AG09319 (cell line): ENCODE measurements around the gene TXK.

Experiments used
- DNase-seq: peaks from one replicate; pipeline ENCODE4 v3.0.0-alpha.2; 2010; ENCODE audit warnings: low read depth; ENCODE audit errors: extremely low read depth
- CTCF ChIP-seq: IDR thresholded peaks from 2 replicates; pipeline ENCODE4 v1.5.1; 2011; ENCODE audit warnings: low read depth, mild to moderate bottlenecking, inconsistent platforms, low read length, moderate library complexity

The TXK gene

GRCh38 chr4:48134081-48134480 lies at the start of gene TXK:
TXK (minus strand) TSS chr4:48134250; CDS start chr4:48134170, 80 bp downstream.
- TF ChIP-seq CTCF = no peak
- no peak for DNase-seq

GRCh38 chr4:48180234-48180633 lies 46.2 kb upstream of the TXK start:
- no peak for DNase-seq

GRCh38 chr4:48178931-48179330 lies 44.9 kb upstream of the TXK start:
- no peak for TF ChIP-seq CTCF
- no peak for DNase-seq

More at GRCh38 chr4:48180234-48180633, 46.2 kb upstream of the TXK start:
- no peak for TF ChIP-seq CTCF

- no peak for DNase-seq
Measured at GRCh38 chr4:48175806-48176205, 41.8 kb upstream of the TXK start.

GRCh38 chr4:48175328-48175727 lies 41.3 kb upstream of the TXK start:
- TF ChIP-seq CTCF = no peak
- DNase-seq = no peak

More at GRCh38 chr4:48175806-48176205, 41.8 kb upstream of the TXK start:
- no peak for TF ChIP-seq CTCF

- peak; percentile 24 for DNase-seq
- no peak for TF ChIP-seq CTCF
Measured at GRCh38 chr4:48173056-48173991, 39.3 kb upstream of the TXK start.

GRCh38 chr4:48172651-48173050 lies 38.6 kb upstream of the TXK start:
- TF ChIP-seq CTCF = no peak
- no peak for DNase-seq
